ENCODE data around the gene PNPO.
"Not testable (repeated sequence)": the region's sequence is repeated elsewhere in the genome, so short reads cannot be mapped to it uniquely, and the experiment has no call there.

PNPO gene

DNA sequence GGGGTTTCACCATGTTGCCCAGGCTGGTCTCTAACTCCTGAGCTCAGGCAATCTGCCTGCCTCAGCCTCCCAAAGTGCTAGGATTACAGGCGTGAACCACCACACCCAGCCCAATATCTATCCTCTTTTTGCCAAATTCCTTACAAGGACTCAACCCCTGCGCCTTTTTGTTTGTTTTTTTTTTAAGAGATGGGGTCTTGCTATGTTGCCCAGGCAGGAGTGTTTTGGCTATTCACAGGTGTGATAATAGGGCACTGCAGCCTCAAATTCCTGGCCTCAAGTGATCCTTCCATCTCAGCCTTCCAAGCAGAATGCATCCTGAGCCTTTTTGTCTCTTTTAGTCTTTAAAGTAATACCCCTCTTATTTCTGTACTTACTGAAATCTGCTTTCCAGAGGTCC is 28.3 kb upstream of the PNPO start:
- peak overlapping the region; percentile 20 for H3K27ac Mint-ChIP-seq

DNA sequence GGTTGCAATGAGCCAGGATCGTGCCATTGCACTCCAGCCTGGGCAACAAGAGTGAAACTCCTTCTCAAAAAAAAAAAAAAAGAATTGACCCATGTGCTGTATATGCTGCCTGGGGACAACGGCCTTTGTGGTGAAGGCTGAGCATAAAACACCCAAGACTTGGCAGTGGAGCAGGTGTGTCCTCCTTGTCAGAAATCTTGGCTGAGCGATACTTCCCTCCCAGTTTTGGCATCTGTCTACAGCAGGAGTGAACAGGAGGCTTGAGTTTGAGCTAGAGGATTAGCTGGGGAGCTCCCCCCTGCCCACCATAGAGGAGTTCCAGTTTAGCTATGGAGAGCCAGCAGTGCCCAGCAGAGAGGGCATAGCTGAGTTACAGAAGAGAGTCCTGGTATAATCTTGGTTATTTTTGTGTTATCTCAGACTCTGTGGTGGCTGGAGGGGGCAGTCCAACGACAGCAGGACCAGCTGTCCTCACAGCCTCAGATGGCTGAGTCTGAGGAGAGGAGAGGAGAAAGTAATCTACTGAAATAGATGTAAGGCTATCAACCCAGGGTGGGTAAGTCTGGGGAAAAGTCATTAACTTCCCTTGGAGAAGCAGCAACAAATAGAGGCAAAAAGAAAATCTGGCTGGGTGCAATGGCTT is 26.9 kb upstream of the PNPO start:
- peak overlapping the region; percentile 76 for H3K27ac Mint-ChIP-seq
- H3K4me3 Mint-ChIP-seq: no peak overlapping the region
- no peak for DNase-seq (ENCODE audit: low spot score in 2 of 2)

More for the DNA sequence above, 28.3 kb upstream of the PNPO start:
- H3K9me3 Mint-ChIP-seq: no peaks in the 10 kb centered on the region
- no peak for DNase-seq (ENCODE audit: low spot score in 2 of 2)
- no peak overlapping the region for H3K4me3 Mint-ChIP-seq
- H3K36me3 Mint-ChIP-seq: peaks cover 48% of the 10 kb centered on the region
- no peak for ATAC-seq
- peaks cover 23% of the 10 kb centered on the region for H3K4me1 Mint-ChIP-seq

GRCh38 chr17:47915776-47916398 is 25.5 kb upstream of the PNPO start:
- H3K4me3 Mint-ChIP-seq: no peak overlapping the region
- H3K9me3 Mint-ChIP-seq: no peaks in the 10 kb centered on the region
- H3K27ac Mint-ChIP-seq: peak overlapping the region; percentile 27
- DNase-seq (ENCODE audit: low spot score in 2 of 2) (no peak), ATAC-seq (no peak)
- peaks cover 26% of the 10 kb centered on the region for H3K4me1 Mint-ChIP-seq
- peaks cover 65% of the 10 kb centered on the region for H3K36me3 Mint-ChIP-seq

More for the DNA sequence above, 26.9 kb upstream of the PNPO start:
- Mint-ChIP-seq H3K4me1 (peaks cover 23% of the 10 kb centered on the region), H3K9me3 (no peaks in the 10 kb centered on the region), H3K36me3 (peaks cover 54% of the 10 kb centered on the region)
- ATAC-seq: no peak

DNA sequence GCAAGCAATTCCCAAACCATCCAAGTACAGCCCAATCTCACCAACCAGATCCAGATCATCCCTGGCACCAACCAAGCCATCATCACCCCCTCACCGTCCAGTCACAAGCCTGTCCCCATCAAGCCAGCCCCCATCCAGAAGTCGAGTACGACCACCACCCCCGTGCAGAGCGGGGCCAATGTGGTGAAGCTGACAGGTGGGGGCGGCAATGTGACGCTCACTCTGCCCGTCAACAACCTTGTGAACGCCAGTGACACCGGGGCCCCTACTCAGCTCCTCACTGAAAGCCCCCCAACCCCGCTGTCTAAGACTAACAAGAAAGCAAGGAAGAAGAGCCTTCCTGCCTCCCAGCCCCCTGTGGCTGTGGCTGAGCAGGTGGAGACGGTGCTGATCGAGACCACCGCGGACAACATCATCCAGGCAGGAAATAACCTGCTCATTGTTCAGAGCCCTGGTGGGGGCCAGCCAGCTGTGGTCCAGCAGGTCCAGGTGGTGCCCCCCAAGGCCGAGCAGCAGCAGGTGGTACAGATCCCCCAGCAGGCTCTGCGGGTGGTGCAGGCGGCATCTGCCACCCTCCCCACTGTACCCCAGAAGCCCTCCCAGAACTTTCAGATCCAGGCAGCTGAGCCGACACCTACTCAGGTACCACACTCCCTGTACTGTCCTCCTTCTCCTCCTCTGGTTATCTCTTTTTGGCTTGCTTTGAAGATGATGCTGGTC is 24.7 kb upstream of the PNPO start:
- H3K4me1 Mint-ChIP-seq: peaks cover 26% of the 10 kb centered on the region
- no peaks in the 10 kb centered on the region for H3K9me3 Mint-ChIP-seq
- ATAC-seq (no peak), DNase-seq (ENCODE audit: low spot score in 2 of 2) (no peak)
- H3K27ac Mint-ChIP-seq: peak overlapping the region; percentile 73
- peaks cover 71% of the 10 kb centered on the region for H3K36me3 Mint-ChIP-seq
- no peak overlapping the region for H3K4me3 Mint-ChIP-seq

DNA sequence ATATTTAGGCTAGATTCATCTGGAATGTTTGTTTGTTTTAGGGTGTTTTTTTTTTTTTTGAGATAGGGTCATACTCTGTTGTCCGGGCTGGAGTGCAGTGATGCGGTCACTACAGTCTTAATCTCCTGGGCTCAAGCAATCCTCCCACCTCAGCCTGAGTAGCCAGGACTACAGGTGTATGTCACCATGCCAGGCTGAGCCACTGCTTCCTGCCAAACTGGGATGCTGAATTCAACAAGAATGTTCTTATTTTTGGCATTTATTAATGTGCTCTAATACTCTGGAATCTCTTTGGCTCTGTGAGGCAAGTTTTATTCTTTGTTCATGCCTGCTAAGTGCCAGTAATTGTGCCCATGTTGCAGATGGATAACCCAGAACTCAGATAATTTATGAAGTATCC is 23.8 kb upstream of the PNPO start:
- peak overlapping the region; percentile 73 for H3K27ac Mint-ChIP-seq
- DNase-seq (ENCODE audit: low spot score in 2 of 2) (no peak), ATAC-seq (no peak)
- H3K9me3 Mint-ChIP-seq: no peaks in the 10 kb centered on the region
- peaks cover 78% of the 10 kb centered on the region for H3K36me3 Mint-ChIP-seq
- H3K4me3 Mint-ChIP-seq: no peak overlapping the region
- peaks cover 18% of the 10 kb centered on the region for H3K4me1 Mint-ChIP-seq

DNA sequence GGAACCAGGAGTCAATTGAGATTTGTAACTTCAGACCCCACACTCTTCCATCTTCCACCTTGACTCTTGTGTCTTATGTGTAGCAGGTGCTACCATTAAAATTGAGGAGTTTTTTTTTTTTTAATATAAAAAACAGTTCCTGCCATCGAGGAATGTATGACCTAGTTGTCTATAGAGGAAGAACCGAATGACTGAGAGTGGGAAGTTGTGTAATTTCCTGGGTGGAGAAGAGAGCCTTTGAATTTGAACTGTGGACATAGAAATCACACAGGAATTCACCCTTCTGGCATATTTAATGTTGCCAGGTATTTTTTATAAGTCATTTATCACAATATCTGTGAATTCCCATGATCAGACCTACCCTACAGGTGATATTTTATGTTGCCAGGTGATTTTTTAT is 23.4 kb upstream of the PNPO start:
- Mint-ChIP-seq H3K27ac (peak overlapping the region; percentile 73), H3K4me3 (no peak overlapping the region), H3K36me3 (peaks cover 78% of the 10 kb centered on the region), H3K9me3 (no peaks in the 10 kb centered on the region), H3K4me1 (peaks cover 14% of the 10 kb centered on the region)
- no peak for DNase-seq (ENCODE audit: low spot score in 2 of 2)
- no peak for ATAC-seq

GRCh38 chr17:47918991-47919390 is 22.4 kb upstream of the PNPO start:
- Mint-ChIP-seq H3K9me3 (no peaks in the 10 kb centered on the region), H3K36me3 (peaks cover 85% of the 10 kb centered on the region), H3K27ac (no peak overlapping the region), H3K4me3 (no peak overlapping the region), H3K4me1 (peaks cover 11% of the 10 kb centered on the region)
- ATAC-seq: no peak
- no peak for DNase-seq (ENCODE audit: low spot score in 2 of 2)

GRCh38 chr17:47919889-47920288 is 21.5 kb upstream of the PNPO start:
- not testable (repeated sequence) for H3K27ac Mint-ChIP-seq; H3K4me3 Mint-ChIP-seq; ATAC-seq; H3K9me3 Mint-ChIP-seq; H3K4me1 Mint-ChIP-seq; DNase-seq (ENCODE audit: low spot score in 2 of 2)
- peaks cover 87% of the 10 kb centered on the region for H3K36me3 Mint-ChIP-seq

DNA sequence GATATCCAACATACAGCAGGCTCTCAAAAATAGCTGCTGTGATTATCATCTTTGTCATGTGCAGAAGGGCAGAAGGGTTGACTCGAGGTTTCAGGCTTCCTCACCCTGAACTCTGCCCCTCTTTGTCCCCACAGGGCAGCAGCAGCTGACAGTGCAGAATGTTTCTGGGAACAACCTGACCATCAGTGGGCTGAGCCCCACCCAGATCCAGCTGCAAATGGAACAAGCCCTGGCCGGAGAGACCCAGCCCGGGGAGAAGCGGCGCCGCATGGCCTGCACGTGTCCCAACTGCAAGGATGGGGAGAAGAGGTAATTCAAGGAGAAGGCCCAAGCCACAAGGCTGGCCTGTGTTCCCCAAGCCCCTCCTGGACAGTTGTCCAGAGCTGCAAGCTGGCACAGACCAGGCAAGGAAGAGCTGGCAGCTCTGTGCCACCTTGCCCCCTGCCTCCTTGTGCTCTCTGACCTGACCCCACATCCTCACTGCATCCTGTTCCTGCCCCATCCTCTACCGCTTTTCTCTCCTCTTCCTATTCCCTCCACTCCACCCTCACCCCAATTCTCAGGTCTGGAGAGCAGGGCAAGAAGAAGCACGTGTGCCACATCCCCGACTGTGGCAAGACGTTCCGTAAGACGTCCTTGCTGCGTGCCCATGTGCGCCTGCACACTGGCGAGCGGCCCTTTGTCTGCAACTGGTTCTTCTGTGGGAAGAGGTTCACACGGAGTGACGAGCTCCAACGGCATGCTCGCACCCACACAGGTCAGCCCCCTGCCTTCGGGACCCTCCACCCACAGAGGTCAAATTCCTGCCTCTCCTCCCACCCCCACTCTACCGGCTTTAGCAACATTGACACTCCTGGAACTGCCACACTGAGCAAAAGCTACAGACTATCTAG is 16.3 kb upstream of the PNPO start:
- ATAC-seq: no peak
- DNase-seq (ENCODE audit: low spot score in 2 of 2): no peak
- Mint-ChIP-seq H3K4me3 (no peak overlapping the region), H3K27ac (peak overlapping the region; percentile 56), H3K9me3 (no peaks in the 10 kb centered on the region), H3K36me3 (peaks cover 87% of the 10 kb centered on the region), H3K4me1 (peaks cover 8% of the 10 kb centered on the region)

DNA sequence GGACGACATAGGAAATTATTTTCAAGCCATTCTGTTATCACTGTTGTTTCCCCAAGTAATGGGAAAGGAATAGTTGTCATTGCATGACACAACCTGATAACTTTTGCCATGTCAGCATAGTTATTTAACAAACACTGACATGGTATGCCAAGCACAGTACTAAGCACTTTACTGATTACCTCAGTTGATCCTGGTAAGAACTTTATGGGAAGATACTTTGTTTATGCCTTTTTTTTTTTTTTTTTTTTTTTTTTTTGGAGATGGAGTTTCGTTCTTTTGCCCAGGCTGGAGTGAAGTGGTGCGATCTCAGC is 15.7 kb upstream of the PNPO start:
- Mint-ChIP-seq H3K9me3 (no peaks in the 10 kb centered on the region), H3K4me1 (peaks cover 8% of the 10 kb centered on the region), H3K4me3 (no peak overlapping the region), H3K36me3 (peaks cover 83% of the 10 kb centered on the region), H3K27ac (no peak overlapping the region)
- ATAC-seq: no peak
- no peak for DNase-seq (ENCODE audit: low spot score in 2 of 2)

- H3K4me1 Mint-ChIP-seq: peaks cover 8% of the 10 kb centered on the region
- H3K36me3 Mint-ChIP-seq: peaks cover 63% of the 10 kb centered on the region
- no peaks in the 10 kb centered on the region for H3K9me3 Mint-ChIP-seq
- no peak for DNase-seq (ENCODE audit: low spot score in 2 of 2)
- no peak overlapping the region for H3K4me3 Mint-ChIP-seq
- H3K27ac Mint-ChIP-seq: peak overlapping the region; percentile 33
- ATAC-seq: no peak
These were observed 13.5 kb upstream of the PNPO start for GRCh38 chr17:47927821-47928400.

DNA sequence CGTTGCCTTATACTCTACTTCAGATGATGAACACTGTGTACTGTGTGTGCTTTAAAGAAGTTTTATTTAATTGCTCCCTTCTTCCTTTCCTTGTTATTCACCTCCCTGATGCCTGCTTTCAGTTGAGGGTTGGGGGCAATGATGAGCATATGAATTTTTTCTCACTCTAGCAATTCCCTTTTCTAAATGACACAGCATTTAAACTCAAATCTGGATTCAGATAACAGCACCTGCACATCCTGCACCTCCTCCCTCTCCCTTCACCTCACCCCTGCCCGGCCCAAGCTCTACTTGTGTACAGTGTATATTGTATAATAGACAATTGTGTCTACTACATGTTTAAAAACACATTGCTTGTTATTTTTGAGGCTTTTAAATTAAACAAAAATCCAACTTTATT is 13.0 kb upstream of the PNPO start:
- DNase-seq (ENCODE audit: low spot score in 2 of 2) (no peak), ATAC-seq (no peak)
- Mint-ChIP-seq H3K27ac (peak overlapping the region; percentile 33), H3K4me3 (no peak overlapping the region), H3K4me1 (peaks cover 8% of the 10 kb centered on the region), H3K9me3 (no peaks in the 10 kb centered on the region), H3K36me3 (peaks cover 58% of the 10 kb centered on the region)

DNA sequence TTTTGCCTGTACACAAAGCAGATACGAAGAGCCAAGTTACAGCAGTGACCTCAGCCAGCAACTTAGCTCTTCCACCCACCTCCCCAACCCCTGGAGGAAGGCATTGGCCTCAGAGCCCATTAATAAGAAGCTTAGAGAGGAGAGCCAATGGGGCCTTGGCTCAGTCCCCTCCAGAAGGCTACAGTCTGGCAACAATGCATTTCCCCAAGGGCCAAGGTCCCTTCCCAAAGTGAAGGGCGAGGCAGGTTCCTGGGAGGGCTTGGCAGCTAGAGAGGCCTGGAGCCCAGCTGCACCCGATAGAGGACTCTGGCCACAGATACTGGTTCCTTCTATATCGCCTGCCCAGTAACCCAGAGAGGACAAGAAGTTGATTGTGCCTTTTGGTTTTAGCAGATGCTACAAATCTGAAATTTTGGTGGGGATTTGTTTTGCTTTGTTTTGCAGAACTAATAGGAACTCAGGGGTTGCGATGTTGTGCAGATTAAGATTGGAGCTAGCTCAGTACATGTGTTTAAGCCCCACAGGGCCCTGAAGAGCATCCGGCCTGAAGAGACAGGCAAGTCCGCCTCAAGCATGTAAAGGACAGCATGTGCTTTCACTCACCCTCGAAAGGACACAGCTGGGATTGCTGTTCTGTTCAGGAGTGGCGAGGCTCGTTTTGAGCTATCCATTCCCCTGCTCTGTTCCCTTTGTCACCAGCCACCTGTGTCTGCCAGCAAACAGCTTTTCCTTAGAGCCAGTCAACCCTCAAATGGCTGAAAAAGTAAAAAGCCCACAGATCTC is 12.0 kb upstream of the PNPO start:
- ATAC-seq (no peak), DNase-seq (ENCODE audit: low spot score in 2 of 2) (no peak)
- Mint-ChIP-seq H3K27ac (no peak overlapping the region), H3K9me3 (no peaks in the 10 kb centered on the region), H3K36me3 (peaks cover 48% of the 10 kb centered on the region), H3K4me3 (no peak overlapping the region), H3K4me1 (peaks cover 8% of the 10 kb centered on the region)

DNA sequence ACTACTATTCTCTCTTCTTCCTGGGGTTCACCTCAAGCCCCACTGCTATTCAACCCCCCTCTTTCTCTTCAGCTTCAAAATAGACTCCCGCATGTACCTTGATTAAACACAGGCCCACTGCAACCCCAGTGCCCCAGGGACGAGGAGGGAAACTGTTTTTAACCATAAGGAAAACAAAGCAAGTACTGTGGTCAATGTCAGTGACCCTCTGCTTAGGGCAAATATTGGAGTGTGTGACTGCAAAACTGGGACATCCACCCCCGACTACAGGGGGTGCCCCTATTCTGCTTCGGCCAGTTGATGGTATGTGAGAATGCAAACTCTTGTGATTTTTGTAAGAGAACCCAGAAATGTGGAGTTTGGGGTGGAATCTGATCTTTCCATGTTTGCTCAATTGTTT is 9.5 kb upstream of the PNPO start:
- ATAC-seq (no peak), DNase-seq (ENCODE audit: low spot score in 2 of 2) (no peak)
- peaks cover 24% of the 10 kb centered on the region for H3K36me3 Mint-ChIP-seq
- H3K4me1 Mint-ChIP-seq: peaks cover 10% of the 10 kb centered on the region
- H3K4me3 Mint-ChIP-seq: no peak overlapping the region
- peak overlapping the region; percentile 11 for H3K27ac Mint-ChIP-seq
- H3K9me3 Mint-ChIP-seq: no peaks in the 10 kb centered on the region
